WI38 (cell line): ENCODE measurements around the gene CALML3.

Experiments used
- H3K4me3 ChIP-seq: 2 replicates; pipeline ENCODE4 v1.5.1; 2011; ENCODE audit warnings: low read depth, mild to moderate bottlenecking, control low read depth, low read length
- TF ChIP-seq, protein P1 (sequence below): IDR thresholded peaks from 2 replicates; pipeline ENCODE4 v1.5.1; 2012; ENCODE audit warnings: low read depth, mild to moderate bottlenecking, control low read depth, low read length

Gene CALML3

DNA sequence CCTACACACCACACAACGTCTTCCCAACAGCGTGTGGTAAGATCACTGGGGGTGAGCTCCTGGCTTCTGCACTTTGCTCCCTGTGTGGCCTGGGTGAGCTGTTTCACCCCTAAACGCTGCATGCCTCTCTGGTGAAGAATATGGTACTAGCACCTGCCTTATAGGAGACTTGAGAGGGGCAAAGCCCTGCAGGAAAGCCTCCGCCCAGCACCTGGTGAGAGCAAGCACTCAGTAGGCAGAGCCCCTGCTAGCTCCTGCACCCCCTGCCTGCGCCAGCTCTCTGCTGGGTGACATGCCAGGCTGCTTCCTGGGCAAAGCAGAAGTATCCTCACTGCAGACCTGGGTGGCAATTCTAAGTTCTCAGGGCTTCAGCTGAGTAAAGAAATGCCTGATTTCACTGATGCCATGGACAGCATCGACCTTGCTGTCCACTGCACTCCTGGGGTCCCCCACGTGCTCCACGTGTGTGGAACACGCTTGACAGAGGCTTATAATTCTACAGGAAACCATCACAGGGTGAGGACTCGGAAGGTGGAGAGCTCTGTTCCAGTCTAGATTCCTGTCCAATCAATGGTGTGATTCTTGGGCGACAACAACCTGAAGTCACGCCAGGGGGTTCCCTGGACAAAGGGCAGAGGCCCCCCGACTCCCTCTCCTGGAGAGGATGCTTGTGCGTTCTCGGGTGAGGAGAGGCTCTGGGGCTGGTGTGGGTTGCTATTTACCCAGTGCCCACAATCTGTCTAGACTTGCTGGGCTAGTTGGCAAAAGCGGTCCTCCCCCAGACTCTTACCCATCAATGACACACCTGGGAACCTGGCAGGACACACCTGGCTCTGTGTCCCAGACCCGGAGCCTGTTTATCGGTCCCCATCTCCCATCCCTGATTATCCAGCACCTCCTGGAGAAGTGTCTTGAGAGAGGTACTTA is 20.4 kb upstream of the CALML3 start:
- TF ChIP-seq, protein P1, sequence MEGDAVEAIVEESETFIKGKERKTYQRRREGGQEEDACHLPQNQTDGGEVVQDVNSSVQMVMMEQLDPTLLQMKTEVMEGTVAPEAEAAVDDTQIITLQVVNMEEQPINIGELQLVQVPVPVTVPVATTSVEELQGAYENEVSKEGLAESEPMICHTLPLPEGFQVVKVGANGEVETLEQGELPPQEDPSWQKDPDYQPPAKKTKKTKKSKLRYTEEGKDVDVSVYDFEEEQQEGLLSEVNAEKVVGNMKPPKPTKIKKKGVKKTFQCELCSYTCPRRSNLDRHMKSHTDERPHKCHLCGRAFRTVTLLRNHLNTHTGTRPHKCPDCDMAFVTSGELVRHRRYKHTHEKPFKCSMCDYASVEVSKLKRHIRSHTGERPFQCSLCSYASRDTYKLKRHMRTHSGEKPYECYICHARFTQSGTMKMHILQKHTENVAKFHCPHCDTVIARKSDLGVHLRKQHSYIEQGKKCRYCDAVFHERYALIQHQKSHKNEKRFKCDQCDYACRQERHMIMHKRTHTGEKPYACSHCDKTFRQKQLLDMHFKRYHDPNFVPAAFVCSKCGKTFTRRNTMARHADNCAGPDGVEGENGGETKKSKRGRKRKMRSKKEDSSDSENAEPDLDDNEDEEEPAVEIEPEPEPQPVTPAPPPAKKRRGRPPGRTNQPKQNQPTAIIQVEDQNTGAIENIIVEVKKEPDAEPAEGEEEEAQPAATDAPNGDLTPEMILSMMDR = no peak
- no peak overlapping the region for H3K4me3 ChIP-seq

DNA sequence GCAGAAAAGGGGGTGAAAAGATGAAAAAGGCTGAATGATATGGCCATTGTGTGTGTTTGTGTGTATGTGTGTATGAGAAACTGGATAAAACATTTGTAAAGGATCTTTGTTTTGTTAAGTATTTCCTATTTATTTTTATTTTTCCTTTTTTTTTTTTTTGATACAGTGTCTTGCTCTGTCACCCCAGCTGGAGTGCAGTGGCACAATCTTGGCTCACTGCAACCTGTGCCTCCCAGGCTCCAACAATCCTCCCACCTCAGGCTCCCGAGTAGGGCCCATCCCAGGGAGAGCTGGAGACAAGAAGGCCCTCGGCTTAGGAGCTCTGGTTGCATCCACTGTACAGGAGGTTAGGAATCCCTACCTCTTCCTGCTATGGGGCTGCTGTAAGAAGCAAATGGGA is 18.5 kb upstream of the CALML3 start:
- no peak overlapping the region for H3K4me3 ChIP-seq
- TF ChIP-seq, protein P1 = no peak

DNA sequence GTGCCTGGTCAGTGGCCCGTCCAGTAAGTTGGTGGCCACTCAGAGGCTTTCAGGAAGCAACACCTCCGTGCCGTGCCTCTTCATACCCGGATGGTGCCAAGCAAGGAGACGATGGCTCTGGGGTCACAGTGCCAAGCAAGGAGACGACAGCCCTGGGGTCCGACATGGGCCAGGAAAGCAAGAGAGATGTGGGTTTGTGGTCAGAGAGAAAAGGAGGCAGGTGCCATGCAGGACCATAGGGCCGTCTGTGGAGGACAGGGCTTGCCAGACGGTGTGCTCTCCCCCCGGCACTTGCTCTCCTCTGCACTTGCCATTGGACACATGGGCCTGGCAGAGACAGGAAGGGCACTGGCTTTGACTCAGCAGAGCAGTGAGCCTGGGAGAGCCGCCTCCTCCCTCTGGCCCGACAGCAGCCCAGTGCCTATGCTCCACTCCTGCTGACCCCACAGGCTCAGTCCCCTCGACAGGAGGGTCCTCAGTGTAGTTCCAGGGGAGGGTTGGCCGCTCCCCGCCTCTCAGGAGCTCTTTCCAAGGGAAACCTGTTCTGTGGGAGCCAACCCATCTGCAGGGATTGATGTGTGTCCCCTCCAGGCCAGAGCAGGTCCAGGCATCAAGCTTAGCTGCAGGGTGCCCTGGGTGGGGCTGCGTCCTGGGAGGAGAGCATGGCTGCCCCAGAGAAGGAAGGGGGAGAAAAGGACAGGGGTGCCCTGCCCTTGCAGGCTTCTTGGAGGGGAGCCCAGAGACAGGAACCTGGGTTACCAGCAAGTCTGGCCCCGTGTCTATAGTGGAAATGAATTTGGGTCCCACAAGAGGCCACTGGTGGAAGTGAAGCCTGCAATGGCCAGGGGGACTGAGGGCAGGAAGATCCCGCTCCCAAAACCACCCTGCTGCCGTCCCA is 17.8 kb upstream of the CALML3 start:
- H3K4me3 ChIP-seq = no peak overlapping the region
- TF ChIP-seq, protein P1 = no peak

DNA sequence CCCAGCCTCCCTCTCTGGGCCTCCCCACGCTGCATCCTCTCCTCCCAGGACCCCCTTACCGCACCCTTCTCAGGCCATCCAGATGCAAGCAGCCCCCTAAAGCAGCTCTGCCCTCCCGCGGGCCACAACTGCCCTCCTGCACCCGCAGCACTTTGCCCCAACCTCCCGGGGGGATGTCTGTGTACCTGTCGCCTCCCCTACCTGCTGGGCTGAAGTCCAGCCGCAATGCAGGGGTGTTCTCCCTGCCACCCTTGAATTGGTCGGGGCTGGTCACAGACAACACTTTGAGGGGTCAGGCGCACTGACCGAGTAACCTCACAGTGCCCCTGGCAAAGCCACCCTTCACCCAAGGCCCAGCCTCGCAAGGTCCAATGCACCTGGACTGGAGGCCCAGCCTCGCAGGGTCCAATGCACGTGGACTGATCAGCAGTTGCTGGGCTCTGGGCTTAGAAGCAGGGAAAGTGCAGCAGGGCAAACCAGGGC is 17.1 kb upstream of the CALML3 start:
- H3K4me3 ChIP-seq = no peak overlapping the region
- TF ChIP-seq, protein P1 = no peak

DNA sequence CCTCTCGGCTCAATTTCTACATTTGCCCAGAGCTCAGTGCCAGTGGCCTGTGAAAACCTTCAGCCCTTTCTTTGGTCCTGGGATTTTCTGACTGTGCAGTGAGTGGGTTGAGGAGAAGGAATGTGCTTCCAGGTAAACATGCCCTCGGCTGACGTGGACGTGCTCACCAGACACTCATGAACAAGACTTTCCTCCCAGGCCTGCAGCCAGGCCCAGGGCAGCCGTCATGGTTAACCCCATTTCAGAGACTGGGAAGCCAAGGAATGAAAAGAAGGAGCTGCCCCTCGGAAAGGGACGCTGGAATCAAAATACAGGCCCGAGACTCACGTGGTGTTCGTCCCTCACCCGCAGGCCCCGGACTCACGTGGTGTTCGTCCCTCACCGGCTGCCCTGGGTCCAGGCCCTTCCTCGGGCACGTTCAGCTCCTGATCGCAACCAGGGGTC is 16.6 kb upstream of the CALML3 start:
- no peak overlapping the region for H3K4me3 ChIP-seq
- TF ChIP-seq, protein P1 = no peak

DNA sequence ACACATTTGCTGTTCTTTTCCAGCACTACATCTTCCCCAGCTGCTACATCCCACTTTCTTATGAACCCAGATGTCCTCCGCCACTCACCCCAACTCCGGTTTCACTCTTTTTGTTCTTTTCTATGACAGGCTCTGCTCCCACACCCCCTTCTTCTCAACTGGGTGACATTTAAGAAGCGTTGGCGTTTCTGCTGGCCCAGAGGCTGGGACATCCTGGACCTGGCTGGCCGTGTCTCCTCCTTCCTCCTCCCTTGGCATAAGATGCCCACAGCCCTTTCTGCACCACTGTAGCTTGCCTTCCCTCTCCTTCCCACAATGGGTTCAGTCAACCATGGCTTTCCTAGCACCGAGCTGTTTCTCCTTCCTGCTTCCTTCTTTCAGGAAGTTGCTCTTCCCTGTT is 16.0 kb upstream of the CALML3 start:
- TF ChIP-seq, protein P1 = no peak
- H3K4me3 ChIP-seq = no peak overlapping the region

DNA sequence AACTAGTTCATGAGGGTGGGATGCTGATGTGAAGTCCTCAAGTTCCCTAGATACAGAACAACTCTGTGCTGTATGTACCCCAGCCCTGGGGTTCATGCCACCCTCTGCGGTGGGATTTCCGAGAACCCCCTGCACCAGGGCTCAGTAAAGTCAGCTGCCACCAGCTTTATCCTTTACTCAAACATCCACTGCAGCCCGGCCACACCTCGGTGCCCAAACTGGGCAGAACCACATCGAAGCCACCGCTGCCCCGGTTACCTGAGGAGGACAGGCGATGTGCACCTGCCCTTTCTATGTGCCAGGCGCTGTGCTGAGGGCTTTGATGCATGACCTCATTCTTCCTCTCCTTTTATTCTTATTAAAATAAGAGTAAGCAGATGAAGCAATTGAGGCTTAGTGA is 15.5 kb upstream of the CALML3 start:
- TF ChIP-seq, protein P1 = no peak
- H3K4me3 ChIP-seq = no peak overlapping the region
